ENCODE data around the gene ASB13. TPM values are rescaled to one million over a fixed set of nuclear protein-coding genes. Genes with fewer than 3 reads are reported as not detected.
A peak's percentile ranks its signal among the peaks of the same experiment; 100 is the strongest.
"Not testable (repeated sequence)": the region's sequence is repeated elsewhere in the genome, so short reads cannot be mapped to it uniquely, and the experiment has no call there.

ASB13 gene
- total RNA-seq, 2 donors from 2014 or later: 12.8 to 13.5 TPM

GRCh38 chr10:5624701-5625100 lies 41.7 kb downstream of the ASB13 start:
- no peaks in the 10 kb centered on the region for H3K4me1 Mint-ChIP-seq
- DNase-seq: no peak
- no peaks in the 10 kb centered on the region for H3K36me3 ChIP-seq (ENCODE audit: control insufficient read depth, insufficient read depth, low read length)
- H3K4me1 ChIP-seq (ENCODE audit: control insufficient read depth, insufficient read depth, low read length): no peaks in the 10 kb centered on the region
- no peaks in the 10 kb centered on the region for H3K36me3 Mint-ChIP-seq (ENCODE audit: low read depth)
- no peak overlapping the region for H3K27ac Mint-ChIP-seq
- 95 to 97% methylated on average over 19 to 24 of the region's 24 CpGs for WGBS, 2 experiments (ENCODE audit: insufficient coverage in 1 of 2, insufficient read length in 1 of 2)
- H3K9me3 ChIP-seq (ENCODE audit: control insufficient read depth, low read length): no peaks in the 10 kb centered on the region
- H3K4me3 Mint-ChIP-seq: no peak overlapping the region
- H3K9me3 Mint-ChIP-seq: no peaks in the 10 kb centered on the region
- no peak overlapping the region for H3K9ac ChIP-seq (ENCODE audit: extremely low read depth, low read length, poor library complexity, severe bottlenecking)
- H3K4me3 ChIP-seq (ENCODE audit: low read length): no peak overlapping the region
- no peaks in the 10 kb centered on the region for H3K27me3 ChIP-seq (ENCODE audit: control insufficient read depth, insufficient read depth, low read length, poor library complexity, severe bottlenecking)
- H3K27ac ChIP-seq (ENCODE audit: low read depth, low read length): no peak overlapping the region
- no peak for TF ChIP-seq CTCF (conservative IDR thresholded peaks at IDR 0.05)
- no peaks in the 10 kb centered on the region for H3K27me3 Mint-ChIP-seq (ENCODE audit: insufficient read depth)

- no peaks in the 10 kb centered on the region for H3K4me1 ChIP-seq (ENCODE audit: control insufficient read depth, insufficient read depth, low read length)
- DNase-seq: peak; percentile 98
- no peaks in the 10 kb centered on the region for H3K27me3 Mint-ChIP-seq (ENCODE audit: insufficient read depth)
- peak; percentile 94 for TF ChIP-seq CTCF (conservative IDR thresholded peaks at IDR 0.05)
- H3K36me3 Mint-ChIP-seq (ENCODE audit: low read depth): no peaks in the 10 kb centered on the region
- no peak overlapping the region for H3K9ac ChIP-seq (ENCODE audit: extremely low read depth, low read length, poor library complexity, severe bottlenecking)
- H3K27ac Mint-ChIP-seq: no peak overlapping the region
- H3K4me3 ChIP-seq (ENCODE audit: low read length): no peak overlapping the region
- H3K27me3 ChIP-seq (ENCODE audit: control insufficient read depth, insufficient read depth, low read length, poor library complexity, severe bottlenecking): no peaks in the 10 kb centered on the region
- H3K36me3 ChIP-seq (ENCODE audit: control insufficient read depth, insufficient read depth, low read length): no peaks in the 10 kb centered on the region
- no peak overlapping the region for H3K4me3 Mint-ChIP-seq
- H3K4me1 Mint-ChIP-seq: no peaks in the 10 kb centered on the region
- no peak overlapping the region for H3K27ac ChIP-seq (ENCODE audit: low read depth, low read length)
- H3K9me3 Mint-ChIP-seq: no peaks in the 10 kb centered on the region
- WGBS, 2 experiments (ENCODE audit: insufficient coverage in 1 of 2, insufficient read length in 1 of 2): 23 to 27% methylated on average over 16 to 19 of the region's 19 CpGs
- no peaks in the 10 kb centered on the region for H3K9me3 ChIP-seq (ENCODE audit: control insufficient read depth, low read length)
Observed at GRCh38 chr10:5623081-5623748, 43.2 kb downstream of the ASB13 start.

- 86 to 89% methylated on average over 3 to 5 of the region's 6 CpGs for WGBS, 2 experiments (ENCODE audit: insufficient coverage in 1 of 2, insufficient read length in 1 of 2)
- no peaks in the 10 kb centered on the region for H3K27me3 ChIP-seq (ENCODE audit: control insufficient read depth, insufficient read depth, low read length, poor library complexity, severe bottlenecking)
- no peak for DNase-seq
- H3K27ac ChIP-seq (ENCODE audit: low read depth, low read length): no peak overlapping the region
- Mint-ChIP-seq H3K4me1 (no peaks in the 10 kb centered on the region), H3K4me3 (no peak overlapping the region), H3K27ac (no peak overlapping the region), H3K27me3 (ENCODE audit: insufficient read depth) (no peaks in the 10 kb centered on the region), H3K9me3 (no peaks in the 10 kb centered on the region), H3K36me3 (ENCODE audit: low read depth) (no peaks in the 10 kb centered on the region)
- no peak overlapping the region for H3K4me3 ChIP-seq (ENCODE audit: low read length)
- TF ChIP-seq CTCF (conservative IDR thresholded peaks at IDR 0.05): no peak
- H3K9ac ChIP-seq (ENCODE audit: extremely low read depth, low read length, poor library complexity, severe bottlenecking): no peak overlapping the region
- no peaks in the 10 kb centered on the region for H3K9me3 ChIP-seq (ENCODE audit: control insufficient read depth, low read length)
- H3K36me3 ChIP-seq (ENCODE audit: control insufficient read depth, insufficient read depth, low read length): no peaks in the 10 kb centered on the region
- no peaks in the 10 kb centered on the region for H3K4me1 ChIP-seq (ENCODE audit: control insufficient read depth, insufficient read depth, low read length)
Observed at GRCh38 chr10:5622186-5622960, 44.0 kb downstream of the ASB13 start.

- H3K27me3 ChIP-seq (ENCODE audit: control insufficient read depth, insufficient read depth, low read length, poor library complexity, severe bottlenecking); H3K36me3 ChIP-seq (ENCODE audit: control insufficient read depth, insufficient read depth, low read length); H3K36me3 Mint-ChIP-seq (ENCODE audit: low read depth); H3K9me3 ChIP-seq (ENCODE audit: control insufficient read depth, low read length); H3K27ac ChIP-seq (ENCODE audit: low read depth, low read length); H3K27ac Mint-ChIP-seq; H3K27me3 Mint-ChIP-seq (ENCODE audit: insufficient read depth); H3K4me3 ChIP-seq (ENCODE audit: low read length); H3K9ac ChIP-seq (ENCODE audit: extremely low read depth, low read length, poor library complexity, severe bottlenecking); DNase-seq; H3K9me3 Mint-ChIP-seq; H3K4me1 Mint-ChIP-seq; H3K4me1 ChIP-seq (ENCODE audit: control insufficient read depth, insufficient read depth, low read length); H3K4me3 Mint-ChIP-seq: not testable (repeated sequence)
- WGBS, 2 experiments (ENCODE audit: insufficient coverage in 1 of 2, insufficient read length in 1 of 2): 93 to 97% methylated on average over 6 of the region's 6 CpGs
Observed at GRCh38 chr10:5621371-5621770, 45.0 kb downstream of the ASB13 start.

Data from endodermal cell (in vitro differentiated cells).